Nephron progenitor cell (in vitro differentiated cells): ENCODE data around the gene PLVAP.

Source experiments
- DNase-seq: peaks from one replicate; pipeline ENCODE4 v3.0.0; 2021
- H3K27ac Mint-ChIP-seq: 2 replicates; pipeline ENCODE4 v1.8.0; 2021; ENCODE audit warnings: mild to moderate bottlenecking, moderate library complexity, mixed read lengths
- H3K27me3 Mint-ChIP-seq: 2 replicates; pipeline ENCODE4 v1.8.0; 2021; ENCODE audit warnings: mild to moderate bottlenecking, low read depth, mixed read lengths; ENCODE audit not compliant: poor library complexity
- H3K36me3 Mint-ChIP-seq: 2 replicates; pipeline ENCODE4 v1.8.0; 2021; ENCODE audit warnings: low read depth, mixed read lengths
- H3K4me1 Mint-ChIP-seq: 2 replicates; pipeline ENCODE4 v1.8.0; 2021; ENCODE audit warnings: mixed read lengths
- H3K4me3 Mint-ChIP-seq: 2 replicates; pipeline ENCODE4 v1.8.0; 2021; ENCODE audit warnings: mild to moderate bottlenecking, moderate library complexity, mixed read lengths
- H3K9me3 Mint-ChIP-seq: 2 replicates; pipeline ENCODE4 v1.8.0; 2021; ENCODE audit warnings: mild to moderate bottlenecking, moderate library complexity, mixed read lengths
- TF ChIP-seq, protein P1 (sequence below): fragments of 200-600 bp; sonication (generic); IDR thresholded peaks from 2 replicates; pipeline ENCODE4 v1.5.0; 2021; ENCODE audit warnings: antibody characterized with exemption

The PLVAP gene

GRCh38 chr19:17332677-17333581, 44.2 kb downstream of the PLVAP start:
- Mint-ChIP-seq H3K27me3 (peaks cover 24% of the 10 kb centered on the region), H3K4me3 (peak overlapping the region; percentile 54), H3K4me1 (peaks cover 43% of the 10 kb centered on the region), H3K36me3 (peaks cover 31% of the 10 kb centered on the region), H3K27ac (no peak overlapping the region), H3K9me3 (no peaks in the 10 kb centered on the region)
- DNase-seq, result peak; percentile 59
- TF ChIP-seq, protein P1, sequence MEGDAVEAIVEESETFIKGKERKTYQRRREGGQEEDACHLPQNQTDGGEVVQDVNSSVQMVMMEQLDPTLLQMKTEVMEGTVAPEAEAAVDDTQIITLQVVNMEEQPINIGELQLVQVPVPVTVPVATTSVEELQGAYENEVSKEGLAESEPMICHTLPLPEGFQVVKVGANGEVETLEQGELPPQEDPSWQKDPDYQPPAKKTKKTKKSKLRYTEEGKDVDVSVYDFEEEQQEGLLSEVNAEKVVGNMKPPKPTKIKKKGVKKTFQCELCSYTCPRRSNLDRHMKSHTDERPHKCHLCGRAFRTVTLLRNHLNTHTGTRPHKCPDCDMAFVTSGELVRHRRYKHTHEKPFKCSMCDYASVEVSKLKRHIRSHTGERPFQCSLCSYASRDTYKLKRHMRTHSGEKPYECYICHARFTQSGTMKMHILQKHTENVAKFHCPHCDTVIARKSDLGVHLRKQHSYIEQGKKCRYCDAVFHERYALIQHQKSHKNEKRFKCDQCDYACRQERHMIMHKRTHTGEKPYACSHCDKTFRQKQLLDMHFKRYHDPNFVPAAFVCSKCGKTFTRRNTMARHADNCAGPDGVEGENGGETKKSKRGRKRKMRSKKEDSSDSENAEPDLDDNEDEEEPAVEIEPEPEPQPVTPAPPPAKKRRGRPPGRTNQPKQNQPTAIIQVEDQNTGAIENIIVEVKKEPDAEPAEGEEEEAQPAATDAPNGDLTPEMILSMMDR, result no peak

GRCh38 chr19:17332360-17332676, 44.8 kb downstream of the PLVAP start:
- Mint-ChIP-seq H3K27me3 (peaks cover 28% of the 10 kb centered on the region), H3K36me3 (peaks cover 31% of the 10 kb centered on the region), H3K4me3 (no peak overlapping the region), H3K9me3 (no peaks in the 10 kb centered on the region), H3K4me1 (peaks cover 43% of the 10 kb centered on the region), H3K27ac (no peak overlapping the region)
- TF ChIP-seq, protein P1, result no peak
- DNase-seq, result no peak

DNA sequence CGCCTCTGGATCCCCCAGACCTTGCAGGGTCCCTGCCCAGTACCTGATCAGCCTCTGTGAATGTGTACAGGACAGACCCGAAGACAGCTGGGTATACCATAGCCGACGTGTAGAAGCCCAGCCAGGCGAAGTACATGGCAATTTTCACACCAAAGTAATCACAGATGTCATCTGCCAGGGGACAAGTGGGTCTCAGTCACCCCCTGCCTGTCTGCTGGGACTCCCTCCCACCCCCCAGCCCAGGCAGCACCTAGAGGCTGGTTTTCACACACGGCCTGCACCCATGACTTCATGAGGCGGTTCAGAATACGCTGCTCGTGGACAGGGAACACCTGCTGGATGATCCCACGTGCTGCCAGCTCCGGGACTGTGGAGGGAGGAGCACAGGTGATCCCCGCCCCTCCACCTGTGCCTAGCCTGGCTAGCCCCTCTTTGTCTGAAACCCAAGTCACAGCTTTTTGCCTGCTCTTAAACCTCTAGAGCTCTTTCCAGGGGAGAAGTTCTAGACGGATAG, 46.0 kb downstream of the PLVAP start:
- Mint-ChIP-seq H3K27me3 (peaks cover 30% of the 10 kb centered on the region), H3K36me3 (peaks cover 31% of the 10 kb centered on the region), H3K27ac (no peak overlapping the region), H3K4me3 (peak overlapping the region; percentile 12), H3K4me1 (peaks cover 47% of the 10 kb centered on the region), H3K9me3 (no peaks in the 10 kb centered on the region)
- DNase-seq, result no peak
- TF ChIP-seq, protein P1, result no peak

GRCh38 chr19:17330262-17331044, 46.7 kb downstream of the PLVAP start:
- H3K4me3 Mint-ChIP-seq, result peak overlapping the region; percentile 60
- peaks cover 31% of the 10 kb centered on the region for H3K27me3 Mint-ChIP-seq
- no peaks in the 10 kb centered on the region for H3K9me3 Mint-ChIP-seq
- H3K4me1 Mint-ChIP-seq, result peaks cover 47% of the 10 kb centered on the region
- TF ChIP-seq, protein P1, result no peak
- no peak for DNase-seq
- H3K36me3 Mint-ChIP-seq, result peaks cover 31% of the 10 kb centered on the region
- H3K27ac Mint-ChIP-seq, result no peak overlapping the region

GRCh38 chr19:17329366-17330261, 47.5 kb downstream of the PLVAP start:
- H3K36me3 Mint-ChIP-seq, result peaks cover 31% of the 10 kb centered on the region
- TF ChIP-seq, protein P1, result no peak
- no peak overlapping the region for H3K27ac Mint-ChIP-seq
- no peak for DNase-seq
- peak overlapping the region; percentile 47 for H3K4me3 Mint-ChIP-seq
- H3K9me3 Mint-ChIP-seq, result no peaks in the 10 kb centered on the region
- peaks cover 31% of the 10 kb centered on the region for H3K27me3 Mint-ChIP-seq
- H3K4me1 Mint-ChIP-seq, result peaks cover 39% of the 10 kb centered on the region
